ENCODE results near the gene COG5. TPM values are rescaled to one million over a fixed set of nuclear protein-coding genes. Genes with fewer than 3 reads are reported as not detected.

COG5 gene
- total RNA-seq, 2 experiments from 2014 or later: 40.9 to 60.2 TPM

DNA sequence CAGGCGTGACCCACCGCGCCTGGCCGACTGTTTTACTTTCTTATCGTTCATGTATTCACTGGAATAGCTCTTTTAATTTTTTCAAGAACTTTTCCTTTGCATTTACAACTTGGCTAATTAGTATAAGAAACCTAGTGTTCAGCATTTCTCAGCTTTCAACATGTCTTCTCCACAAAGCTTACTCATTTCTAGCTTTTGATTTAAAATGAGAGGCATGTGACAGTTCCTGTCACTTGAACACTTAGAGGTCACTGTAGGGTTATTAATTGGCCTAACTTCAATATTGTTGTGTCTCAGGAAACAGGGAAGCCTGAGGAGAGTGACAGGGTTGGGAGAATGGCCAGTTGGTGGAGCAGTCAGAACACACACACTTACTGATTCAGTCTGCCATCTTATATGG is 218.9 kb downstream of the COG5 start:
- no peaks in the 10 kb centered on the region for H3K79me2 ChIP-seq (ENCODE audit: insufficient read depth, low read depth, low read length)
- H3K27ac ChIP-seq (ENCODE audit: low read depth, low read length, poor library complexity, severe bottlenecking): no peak overlapping the region
- no peak overlapping the region for H2AFZ ChIP-seq (ENCODE audit: low read length)
- H4K20me1 ChIP-seq (ENCODE audit: insufficient read depth, low read length): no peaks in the 10 kb centered on the region
- H3K4me3 ChIP-seq (ENCODE audit: low read depth, low read length, poor library complexity, severe bottlenecking): no peak overlapping the region
- ChIA-PET POLR2A (interaction anchor here (1.1 kb wide), 1 partner anchor 10 kb away, joined by 11 read pairs; no protein-coding TSS in a partner anchor), CTCF (ENCODE audit: unreplicated experiment) (no interaction called here)
- TF ChIP-seq, protein P1, sequence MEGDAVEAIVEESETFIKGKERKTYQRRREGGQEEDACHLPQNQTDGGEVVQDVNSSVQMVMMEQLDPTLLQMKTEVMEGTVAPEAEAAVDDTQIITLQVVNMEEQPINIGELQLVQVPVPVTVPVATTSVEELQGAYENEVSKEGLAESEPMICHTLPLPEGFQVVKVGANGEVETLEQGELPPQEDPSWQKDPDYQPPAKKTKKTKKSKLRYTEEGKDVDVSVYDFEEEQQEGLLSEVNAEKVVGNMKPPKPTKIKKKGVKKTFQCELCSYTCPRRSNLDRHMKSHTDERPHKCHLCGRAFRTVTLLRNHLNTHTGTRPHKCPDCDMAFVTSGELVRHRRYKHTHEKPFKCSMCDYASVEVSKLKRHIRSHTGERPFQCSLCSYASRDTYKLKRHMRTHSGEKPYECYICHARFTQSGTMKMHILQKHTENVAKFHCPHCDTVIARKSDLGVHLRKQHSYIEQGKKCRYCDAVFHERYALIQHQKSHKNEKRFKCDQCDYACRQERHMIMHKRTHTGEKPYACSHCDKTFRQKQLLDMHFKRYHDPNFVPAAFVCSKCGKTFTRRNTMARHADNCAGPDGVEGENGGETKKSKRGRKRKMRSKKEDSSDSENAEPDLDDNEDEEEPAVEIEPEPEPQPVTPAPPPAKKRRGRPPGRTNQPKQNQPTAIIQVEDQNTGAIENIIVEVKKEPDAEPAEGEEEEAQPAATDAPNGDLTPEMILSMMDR (conservative IDR thresholded peaks at IDR 0.05; ENCODE audit: low read length): no peak
- no peak for TF ChIP-seq EZH2phosphoT487 (IDR thresholded peaks at IDR 0.05; ENCODE audit: borderline replicate concordance, low read depth, low read length)
- peaks cover 8% of the 10 kb centered on the region for H3K4me1 ChIP-seq (ENCODE audit: insufficient read depth, low read length, poor library complexity, severe bottlenecking)
- H3K4me2 ChIP-seq (ENCODE audit: low read length): no peak overlapping the region
- H3K36me3 ChIP-seq (ENCODE audit: insufficient read depth, low read length): no peaks in the 10 kb centered on the region
- H3K9me3 ChIP-seq (ENCODE audit: low read length): no peaks in the 10 kb centered on the region; the same call in 1 of the 2 replicates
- BruUV-seq (replicated peaks): no TSS peak
- intact Hi-C loops (cut with micrococcal nuclease; ENCODE audit: unreplicated experiment): no loop called here
- DNase-seq (ENCODE audit: low spot score): no peak
- no peaks in the 10 kb centered on the region for H3K9me2 ChIP-seq (ENCODE audit: insufficient read depth, low read length)

DNA sequence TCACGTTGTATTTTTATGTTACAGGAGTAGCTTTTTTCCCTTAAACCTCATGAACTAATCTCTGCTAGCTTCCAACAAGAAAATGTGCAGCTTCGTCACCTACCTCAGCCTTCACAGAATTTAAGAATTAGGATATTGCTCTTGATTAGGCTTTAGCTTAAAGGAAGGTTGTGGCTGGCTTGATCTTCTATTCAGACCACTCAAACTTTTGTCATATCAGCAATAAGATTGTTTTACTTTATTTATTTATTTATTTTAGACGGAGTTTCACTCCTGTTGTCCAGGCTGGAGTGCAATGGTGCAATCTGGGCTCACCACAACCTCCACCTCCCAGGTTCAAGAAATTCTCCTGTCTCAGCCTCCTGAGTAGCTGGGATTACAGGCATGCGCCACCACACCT is 219.4 kb downstream of the COG5 start:
- H2AFZ ChIP-seq (ENCODE audit: low read length): no peak overlapping the region
- H3K4me1 ChIP-seq (ENCODE audit: insufficient read depth, low read length, poor library complexity, severe bottlenecking): peaks cover 8% of the 10 kb centered on the region
- no peaks in the 10 kb centered on the region; the same call in 1 of the 2 replicates for H3K9me3 ChIP-seq (ENCODE audit: low read length)
- H3K36me3 ChIP-seq (ENCODE audit: insufficient read depth, low read length): no peaks in the 10 kb centered on the region
- no peak overlapping the region for H3K4me3 ChIP-seq (ENCODE audit: low read depth, low read length, poor library complexity, severe bottlenecking)
- no peak for DNase-seq (ENCODE audit: low spot score)
- ChIA-PET CTCF (ENCODE audit: unreplicated experiment) (no interaction called here), POLR2A (interaction anchor here (1.1 kb wide), 1 partner anchor 10 kb away, joined by 11 read pairs; no protein-coding TSS in a partner anchor)
- no peaks in the 10 kb centered on the region for H3K79me2 ChIP-seq (ENCODE audit: insufficient read depth, low read depth, low read length)
- intact Hi-C loops (cut with micrococcal nuclease; ENCODE audit: unreplicated experiment): no loop called here
- H3K4me2 ChIP-seq (ENCODE audit: low read length): no peak overlapping the region
- no peak overlapping the region for H3K27ac ChIP-seq (ENCODE audit: low read depth, low read length, poor library complexity, severe bottlenecking)
- TF ChIP-seq, protein P1 (conservative IDR thresholded peaks at IDR 0.05; ENCODE audit: low read length): no peak
- TF ChIP-seq EZH2phosphoT487 (IDR thresholded peaks at IDR 0.05; ENCODE audit: borderline replicate concordance, low read depth, low read length): no peak
- no TSS peak for BruUV-seq (replicated peaks)
- no peaks in the 10 kb centered on the region for H3K9me2 ChIP-seq (ENCODE audit: insufficient read depth, low read length)
- no peaks in the 10 kb centered on the region for H4K20me1 ChIP-seq (ENCODE audit: insufficient read depth, low read length)

DNA sequence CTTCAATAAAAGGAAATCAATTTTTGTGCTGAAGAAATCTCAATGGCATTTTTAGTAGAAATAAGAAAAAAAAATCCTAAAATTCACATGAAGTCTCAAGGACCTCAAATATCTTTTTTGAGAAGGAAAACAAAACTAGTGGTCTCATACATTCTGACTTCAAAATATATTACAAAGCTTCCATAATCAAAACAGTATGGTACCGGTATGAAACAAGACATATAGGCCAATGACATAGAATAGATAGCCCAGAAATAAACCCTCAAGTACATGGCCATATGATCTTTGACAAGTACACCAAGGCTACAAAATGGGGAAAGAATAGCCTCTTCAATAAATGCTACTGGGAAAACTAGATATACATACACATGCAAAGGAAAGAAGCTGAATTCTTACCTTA is 225.6 kb downstream of the COG5 start:
- ChIA-PET CTCF (ENCODE audit: unreplicated experiment) (no interaction called here), POLR2A (interaction anchor here (1.3 kb wide), 1 partner anchor 14 kb away, joined by 3 read pairs; no protein-coding TSS in a partner anchor)
- Histone ChIP-seq H3K9me2 (ENCODE audit: insufficient read depth, low read length) (no peaks in the 10 kb centered on the region), H3K4me3 (ENCODE audit: low read depth, low read length, poor library complexity, severe bottlenecking) (no peak overlapping the region), H2AFZ (ENCODE audit: low read length) (no peak overlapping the region), H3K79me2 (ENCODE audit: insufficient read depth, low read depth, low read length) (no peaks in the 10 kb centered on the region), H3K9me3 (ENCODE audit: low read length) (peaks cover 14% of the 10 kb centered on the region; the same call in 1 of the 2 replicates), H3K4me2 (ENCODE audit: low read length) (no peak overlapping the region), H3K36me3 (ENCODE audit: insufficient read depth, low read length) (no peaks in the 10 kb centered on the region), H3K4me1 (ENCODE audit: insufficient read depth, low read length, poor library complexity, severe bottlenecking) (peaks cover 9% of the 10 kb centered on the region), H3K27ac (ENCODE audit: low read depth, low read length, poor library complexity, severe bottlenecking) (no peak overlapping the region), H4K20me1 (ENCODE audit: insufficient read depth, low read length) (no peaks in the 10 kb centered on the region)
- DNase-seq (ENCODE audit: low spot score): no peak
- intact Hi-C loops (cut with micrococcal nuclease; ENCODE audit: unreplicated experiment): no loop called here
- no TSS peak for BruUV-seq (replicated peaks)
- no peak for TF ChIP-seq EZH2phosphoT487 (IDR thresholded peaks at IDR 0.05; ENCODE audit: borderline replicate concordance, low read depth, low read length)
- TF ChIP-seq, protein P1 (conservative IDR thresholded peaks at IDR 0.05; ENCODE audit: low read length): no peak

All from OCI-LY7 (cell line).